GM12801 (cell line): Measurements from ENCODE around the gene UBTD1.

Experiments
- CTCF ChIP-seq: IDR thresholded peaks from one replicate; pipeline ENCODE4 v1.5.1; 2011; ENCODE audit warnings: control low read depth; ENCODE audit not compliant: insufficient read length; ENCODE audit errors: extremely low read depth

The UBTD1 gene

GRCh38 chr10:97543025-97543546 lies 44.4 kb downstream of the UBTD1 start:
- TF ChIP-seq CTCF: no peak

- no peak for TF ChIP-seq CTCF
These were observed 47.9 kb downstream of the UBTD1 start for GRCh38 chr10:97546456-97547270.

- TF ChIP-seq CTCF: no peak
These were observed 48.5 kb downstream of the UBTD1 start for GRCh38 chr10:97547271-97547600.

GRCh38 chr10:97547962-97548361 lies 49.2 kb downstream of the UBTD1 start:
- no peak for TF ChIP-seq CTCF

GRCh38 chr10:97548828-97549455 lies 50.2 kb downstream of the UBTD1 start:
- TF ChIP-seq CTCF: no peak

GRCh38 chr10:97549587-97550322 lies 51.0 kb downstream of the UBTD1 start:
- TF ChIP-seq CTCF: no peak
